ENCODE data around the gene HOXB4. TPM values are rescaled to one million over a fixed set of nuclear protein-coding genes. Genes with fewer than 3 reads are reported as not detected.

HOXB4 gene
- total RNA-seq, 1 donor from 2014 or later, result 0.25 TPM

DNA sequence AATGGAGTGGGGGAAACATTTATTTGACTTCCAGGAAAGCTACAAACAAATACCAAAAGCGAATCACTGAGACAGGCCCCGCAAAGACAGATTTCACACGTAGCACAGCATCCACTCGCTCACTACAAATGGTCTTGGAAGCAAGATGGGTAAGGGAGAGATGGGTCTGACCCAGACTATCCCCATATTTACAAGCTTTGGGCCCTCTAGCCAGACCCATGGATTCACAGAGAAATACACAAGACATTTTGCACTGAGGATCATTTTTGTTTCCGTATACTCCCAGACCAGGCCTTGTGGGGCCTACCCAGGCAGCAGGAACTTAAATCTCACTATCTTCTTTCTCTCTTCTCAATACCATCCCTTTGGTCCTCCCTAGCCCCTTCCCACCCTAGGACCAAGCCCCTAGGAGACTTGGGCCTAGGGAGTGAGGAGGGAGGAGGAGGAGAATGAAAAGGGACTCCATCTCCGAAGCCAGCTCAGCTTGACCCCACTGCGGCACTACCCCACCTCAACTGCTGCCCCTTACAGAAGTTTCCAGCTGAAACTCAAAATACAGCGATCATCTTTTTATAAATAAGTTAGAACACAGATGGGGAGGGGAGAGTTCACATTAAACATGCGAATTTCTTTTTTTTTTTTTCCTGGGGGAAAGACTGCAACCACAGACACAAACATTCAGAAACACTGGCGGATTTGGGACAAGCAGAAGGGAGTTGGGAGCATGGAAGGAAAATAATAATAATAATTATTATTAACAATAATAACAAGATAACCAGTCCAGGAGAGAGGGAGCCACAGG lies 13.3 kb upstream of the HOXB4 start:
- H3K36me3 ChIP-seq, result no peaks in the 10 kb centered on the region
- DNase-seq, result no peak
- H3K4me1 ChIP-seq, result peaks cover 22% of the 10 kb centered on the region
- TF ChIP-seq, protein P1, sequence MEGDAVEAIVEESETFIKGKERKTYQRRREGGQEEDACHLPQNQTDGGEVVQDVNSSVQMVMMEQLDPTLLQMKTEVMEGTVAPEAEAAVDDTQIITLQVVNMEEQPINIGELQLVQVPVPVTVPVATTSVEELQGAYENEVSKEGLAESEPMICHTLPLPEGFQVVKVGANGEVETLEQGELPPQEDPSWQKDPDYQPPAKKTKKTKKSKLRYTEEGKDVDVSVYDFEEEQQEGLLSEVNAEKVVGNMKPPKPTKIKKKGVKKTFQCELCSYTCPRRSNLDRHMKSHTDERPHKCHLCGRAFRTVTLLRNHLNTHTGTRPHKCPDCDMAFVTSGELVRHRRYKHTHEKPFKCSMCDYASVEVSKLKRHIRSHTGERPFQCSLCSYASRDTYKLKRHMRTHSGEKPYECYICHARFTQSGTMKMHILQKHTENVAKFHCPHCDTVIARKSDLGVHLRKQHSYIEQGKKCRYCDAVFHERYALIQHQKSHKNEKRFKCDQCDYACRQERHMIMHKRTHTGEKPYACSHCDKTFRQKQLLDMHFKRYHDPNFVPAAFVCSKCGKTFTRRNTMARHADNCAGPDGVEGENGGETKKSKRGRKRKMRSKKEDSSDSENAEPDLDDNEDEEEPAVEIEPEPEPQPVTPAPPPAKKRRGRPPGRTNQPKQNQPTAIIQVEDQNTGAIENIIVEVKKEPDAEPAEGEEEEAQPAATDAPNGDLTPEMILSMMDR (IDR thresholded peaks at IDR 0.05; ENCODE audit: borderline replicate concordance), result no peak
- peaks cover 100% of the 10 kb centered on the region for H3K27me3 ChIP-seq (ENCODE audit: low read depth)
- intact Hi-C loops (cut with micrococcal nuclease), result no loop called here
- no peaks in the 10 kb centered on the region for H3K9me3 ChIP-seq (replicated peaks)
- no peak overlapping the region for H3K27ac ChIP-seq (replicated peaks)
- H3K4me3 ChIP-seq, result no peak overlapping the region

DNA sequence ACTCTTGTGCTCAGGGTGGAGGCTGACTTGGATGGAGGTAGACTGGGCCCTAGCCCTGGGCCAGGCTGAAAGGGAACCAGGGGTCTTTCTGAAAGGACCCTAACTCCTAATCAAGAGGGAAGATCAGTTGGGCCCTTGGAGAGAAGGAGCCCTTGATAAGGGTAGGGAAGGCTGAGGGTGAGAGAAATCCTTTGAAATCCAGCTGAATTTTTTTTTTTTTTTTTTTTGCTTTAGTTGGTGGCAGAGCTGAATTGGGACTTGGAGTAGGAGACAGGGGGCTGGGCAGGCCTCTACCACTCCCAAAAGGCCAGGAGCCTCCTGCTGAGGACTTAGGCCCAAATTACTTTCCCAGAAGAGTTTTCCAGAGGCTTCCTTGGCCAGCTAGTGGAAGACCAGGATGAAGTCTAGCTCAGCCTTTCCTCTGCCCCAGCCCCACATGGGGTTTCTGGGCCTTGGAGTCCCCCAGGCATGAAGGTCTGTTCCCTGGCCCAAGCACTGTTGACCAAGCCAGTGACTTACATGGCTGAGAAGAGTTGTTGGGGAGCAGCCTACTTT lies 12.5 kb upstream of the HOXB4 start:
- H3K27ac ChIP-seq (replicated peaks), result no peak overlapping the region

DNA sequence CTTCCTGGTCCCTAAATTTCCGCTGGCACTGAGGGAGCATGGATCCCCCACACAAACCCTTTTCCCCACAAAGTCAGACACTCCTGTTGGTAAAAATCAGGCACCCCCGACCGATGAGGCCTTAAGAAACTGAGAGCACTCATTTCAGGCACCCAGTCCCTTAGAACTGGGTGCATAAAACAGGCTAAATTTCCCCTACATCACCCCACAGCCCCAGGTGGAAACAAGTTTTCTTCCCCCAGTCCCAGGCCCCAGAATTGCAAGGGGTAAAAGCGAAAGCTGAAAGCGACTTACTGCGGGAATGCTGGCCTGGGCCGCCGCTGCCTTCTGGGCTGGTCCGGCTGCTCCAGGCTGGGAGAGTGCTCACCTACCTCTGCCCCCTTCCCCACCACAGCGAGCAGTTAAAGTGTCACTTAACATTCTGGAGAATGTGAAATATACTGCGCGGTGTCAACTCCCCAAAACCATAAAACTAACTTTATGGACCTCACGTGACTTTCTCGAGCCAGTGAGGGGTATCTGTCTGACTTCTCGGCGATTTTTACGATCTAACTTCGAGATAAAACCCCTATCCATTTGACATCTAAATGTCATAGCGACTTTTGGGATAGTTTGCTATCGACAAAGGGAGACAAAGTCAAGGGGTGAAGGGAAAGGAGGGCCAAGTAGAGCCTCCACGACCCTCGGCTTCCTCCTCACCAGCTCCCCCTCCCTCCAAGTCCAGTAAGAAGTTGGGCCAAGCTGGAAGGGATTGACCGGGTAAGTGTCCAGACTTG lies 11.9 kb upstream of the HOXB4 start, which contains the start of gene HOXB3:
Gene HOXB3 (minus strand): TSS at position 411 of the 776 bp plus-strand sequence. CDS start 37,767 bp downstream, outside the sequence.
- Histone ChIP-seq H3K4me1 (peaks cover 30% of the 10 kb centered on the region), H3K27ac (replicated peaks) (no peak within 1 kb of the TSS)

More for the DNA sequence above, 12.5 kb upstream of the HOXB4 start:
- H3K27me3 ChIP-seq (ENCODE audit: low read depth), result peaks cover 100% of the 10 kb centered on the region
- no peak for DNase-seq
- no peaks in the 10 kb centered on the region for H3K9me3 ChIP-seq (replicated peaks)
- H3K4me3 ChIP-seq, result no peak overlapping the region
- TF ChIP-seq, protein P1 (IDR thresholded peaks at IDR 0.05; ENCODE audit: borderline replicate concordance), result no peak
- H3K36me3 ChIP-seq, result no peaks in the 10 kb centered on the region
- intact Hi-C loops (cut with micrococcal nuclease), result no loop called here
- H3K4me1 ChIP-seq, result peaks cover 23% of the 10 kb centered on the region

DNA sequence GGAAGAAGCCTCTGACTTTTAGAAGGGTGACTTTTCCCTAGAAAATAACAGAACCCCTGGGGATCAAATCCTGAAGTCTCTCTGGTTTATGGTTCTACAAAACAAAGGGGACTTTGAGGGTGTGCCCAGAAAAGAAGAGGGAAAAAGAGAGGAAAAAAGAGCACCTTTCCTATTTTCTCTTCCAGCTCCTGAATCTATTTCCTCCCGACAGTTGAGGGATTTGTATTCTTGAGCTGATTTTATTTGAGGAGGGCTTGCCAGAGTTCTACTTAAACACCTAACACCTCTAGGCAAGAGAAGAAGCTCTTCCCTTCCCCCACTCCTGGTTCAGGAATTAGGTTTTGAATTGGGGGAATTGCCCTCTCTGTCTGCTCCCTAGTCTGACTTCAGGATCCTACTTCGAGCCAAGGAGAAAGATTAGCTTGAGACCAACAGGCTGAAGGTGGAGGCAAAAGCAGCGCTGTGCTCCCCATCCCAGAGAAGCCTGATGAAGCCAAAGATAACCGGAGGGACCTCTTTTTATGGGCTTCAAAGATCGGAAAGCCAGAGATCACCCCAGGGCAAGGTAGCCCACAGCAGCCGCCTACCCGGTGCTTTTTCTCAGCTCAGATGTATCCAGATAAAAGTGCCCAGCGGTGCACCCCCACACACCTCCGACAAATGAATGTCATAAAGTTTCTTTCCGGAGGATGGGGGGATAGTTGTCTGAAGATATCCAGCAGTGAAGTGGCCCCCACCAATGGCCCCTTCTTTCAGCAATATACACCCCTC lies 11.1 kb upstream of the HOXB4 start:
- H3K4me1 ChIP-seq, result peaks cover 31% of the 10 kb centered on the region
- intact Hi-C loops (cut with micrococcal nuclease), result no loop called here

More for the DNA sequence above, 11.9 kb upstream of the HOXB4 start, which contains the start of gene HOXB3:
- Histone ChIP-seq H3K36me3 (no peaks in the 10 kb centered on the region), H3K27me3 (ENCODE audit: low read depth) (peaks cover 100% of the 10 kb centered on the region), H3K9me3 (replicated peaks) (no peaks in the 10 kb centered on the region), H3K4me3 (no peak within 1 kb of the TSS)
- intact Hi-C loops (cut with micrococcal nuclease), result no loop called here
- TF ChIP-seq, protein P1 (IDR thresholded peaks at IDR 0.05; ENCODE audit: borderline replicate concordance), result no peak
- DNase-seq, result no peak

More for the DNA sequence above, 11.1 kb upstream of the HOXB4 start:
- no peak overlapping the region for H3K27ac ChIP-seq (replicated peaks)
- no peak overlapping the region for H3K4me3 ChIP-seq
- H3K36me3 ChIP-seq, result no peaks in the 10 kb centered on the region
- peaks cover 100% of the 10 kb centered on the region for H3K27me3 ChIP-seq (ENCODE audit: low read depth)
- DNase-seq, result no peak
- H3K9me3 ChIP-seq (replicated peaks), result no peaks in the 10 kb centered on the region
- TF ChIP-seq, protein P1 (IDR thresholded peaks at IDR 0.05; ENCODE audit: borderline replicate concordance), result no peak
